Measurements from ENCODE around the gene LRRC18.

DNA sequence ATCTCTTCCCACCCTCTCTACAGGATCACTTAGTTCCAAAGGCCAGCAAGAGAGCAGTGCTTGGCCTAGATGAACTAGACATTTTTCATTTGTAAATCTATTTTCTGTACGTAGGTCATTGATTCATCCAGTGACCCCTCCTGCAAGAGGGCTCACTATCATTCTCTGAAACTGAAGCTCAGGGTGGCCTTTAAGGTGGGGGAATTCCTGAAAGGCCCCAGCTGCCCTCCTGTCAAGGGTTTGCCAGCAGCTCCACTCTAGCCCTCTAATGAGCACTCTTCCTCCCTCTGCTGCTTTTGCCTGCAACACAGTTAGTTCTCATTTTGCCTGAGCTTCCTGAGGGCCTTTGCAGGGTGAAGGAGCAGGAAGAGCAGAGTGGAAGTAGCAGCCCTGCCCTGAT lies 41.2 kb downstream of the LRRC18 start:
- TF ChIP-seq, protein P1, sequence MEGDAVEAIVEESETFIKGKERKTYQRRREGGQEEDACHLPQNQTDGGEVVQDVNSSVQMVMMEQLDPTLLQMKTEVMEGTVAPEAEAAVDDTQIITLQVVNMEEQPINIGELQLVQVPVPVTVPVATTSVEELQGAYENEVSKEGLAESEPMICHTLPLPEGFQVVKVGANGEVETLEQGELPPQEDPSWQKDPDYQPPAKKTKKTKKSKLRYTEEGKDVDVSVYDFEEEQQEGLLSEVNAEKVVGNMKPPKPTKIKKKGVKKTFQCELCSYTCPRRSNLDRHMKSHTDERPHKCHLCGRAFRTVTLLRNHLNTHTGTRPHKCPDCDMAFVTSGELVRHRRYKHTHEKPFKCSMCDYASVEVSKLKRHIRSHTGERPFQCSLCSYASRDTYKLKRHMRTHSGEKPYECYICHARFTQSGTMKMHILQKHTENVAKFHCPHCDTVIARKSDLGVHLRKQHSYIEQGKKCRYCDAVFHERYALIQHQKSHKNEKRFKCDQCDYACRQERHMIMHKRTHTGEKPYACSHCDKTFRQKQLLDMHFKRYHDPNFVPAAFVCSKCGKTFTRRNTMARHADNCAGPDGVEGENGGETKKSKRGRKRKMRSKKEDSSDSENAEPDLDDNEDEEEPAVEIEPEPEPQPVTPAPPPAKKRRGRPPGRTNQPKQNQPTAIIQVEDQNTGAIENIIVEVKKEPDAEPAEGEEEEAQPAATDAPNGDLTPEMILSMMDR (IDR thresholded peaks at IDR 0.05; ENCODE audit: low read depth, low read length, poor library complexity, severe bottlenecking), result no peak
- no peak for TF ChIP-seq EZH2phosphoT487 (IDR thresholded peaks at IDR 0.05; ENCODE audit: borderline replicate concordance, low read length)

Data from DOHH2 (cell line).